NT2/D1 (cell line): ENCODE data around the gene LEMD2.

Experiments used
- DNase-seq: peaks from one replicate; pipeline ENCODE4 v3.0.0-alpha.2; 2011; ENCODE audit warnings: low read depth, low spot score
- H3K27me3 ChIP-seq: 2 replicates; pipeline ENCODE4 v1.6.0; 2011; ENCODE audit warnings: mild to moderate bottlenecking; ENCODE audit not compliant: insufficient read length, insufficient read depth
- H3K36me3 ChIP-seq: 2 replicates; pipeline ENCODE4 v1.6.1; 2011; ENCODE audit warnings: mild to moderate bottlenecking, low read length, mixed read lengths; ENCODE audit not compliant: insufficient read depth, insufficient read length
- H3K4me1 ChIP-seq: 2 replicates; pipeline ENCODE4 v1.5.1; 2011; ENCODE audit not compliant: insufficient read depth, insufficient read length
- H3K4me3 ChIP-seq: 2 replicates; pipeline ENCODE4 v1.5.1; 2011; ENCODE audit warnings: low read depth; ENCODE audit not compliant: insufficient read length
- H3K9ac ChIP-seq: 2 replicates; pipeline ENCODE4 v1.6.0; 2011; ENCODE audit warnings: low read depth; ENCODE audit not compliant: insufficient read length
- H3K9me3 ChIP-seq: 2 replicates; pipeline ENCODE4 v1.5.1; 2011; ENCODE audit warnings: mild to moderate bottlenecking, low read length; ENCODE audit not compliant: insufficient read depth
- SUZ12 ChIP-seq: IDR thresholded peaks from 2 replicates; pipeline ENCODE4 v1.6.1; 2011; ENCODE audit not compliant: insufficient read length, insufficient read depth; ENCODE audit errors: extremely low read depth
- YY1 ChIP-seq: IDR thresholded peaks from 2 replicates; pipeline ENCODE4 v1.6.1; 2011; ENCODE audit not compliant: insufficient read length, insufficient read depth
- ZNF274 ChIP-seq: IDR thresholded peaks from 2 replicates; pipeline ENCODE4 v1.6.1; 2011; ENCODE audit warnings: mild to moderate bottlenecking, low read depth, low read length

LEMD2 gene

DNA sequence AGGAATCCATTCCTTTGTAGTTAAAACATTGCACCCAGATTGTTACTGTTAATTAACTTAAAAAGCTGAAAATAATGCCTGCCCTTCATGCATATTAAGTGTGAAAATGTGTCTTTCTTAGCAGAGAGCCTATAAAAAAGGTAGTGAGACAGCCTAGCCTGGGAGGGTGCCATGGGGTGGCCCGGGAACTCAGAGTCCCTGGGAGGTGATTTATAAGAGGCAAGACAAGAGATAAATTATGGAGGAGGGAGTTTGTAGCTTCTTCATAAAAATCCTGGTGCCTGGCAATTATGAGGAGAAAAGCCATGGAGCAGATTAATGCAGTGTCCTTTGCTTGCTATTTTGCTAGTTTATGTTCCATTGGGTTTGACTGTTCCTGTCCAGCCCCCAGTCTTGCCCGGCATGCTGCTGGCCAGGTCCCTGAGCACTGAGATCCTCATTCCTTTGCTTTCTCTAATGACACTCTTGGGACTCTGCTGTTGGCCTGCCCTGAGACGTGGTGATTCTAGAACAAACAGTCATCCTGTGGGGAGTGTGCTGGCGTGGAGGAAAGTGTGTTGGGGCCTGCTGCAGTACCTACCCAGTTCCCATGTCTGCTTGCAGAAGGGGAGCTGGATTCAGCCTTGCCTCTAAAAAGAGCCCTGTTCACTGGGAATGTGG, 10.7 kb upstream of the LEMD2 start:
- no peaks in the 10 kb centered on the region for H3K36me3 ChIP-seq
- H3K9me3 ChIP-seq = no peaks in the 10 kb centered on the region
- H3K9ac ChIP-seq = no peak overlapping the region
- H3K4me1 ChIP-seq = peaks cover 38% of the 10 kb centered on the region
- TF ChIP-seq SUZ12 = no peak
- TF ChIP-seq ZNF274 = no peak
- TF ChIP-seq YY1 = no peak
- no peak overlapping the region for H3K4me3 ChIP-seq
- H3K27me3 ChIP-seq = no peaks in the 10 kb centered on the region
- DNase-seq = no peak

GRCh38 chr6:33798343-33798848, 9.5 kb upstream of the LEMD2 start:
- Histone ChIP-seq H3K9ac (peak overlapping the region; percentile 53), H3K4me1 (peaks cover 42% of the 10 kb centered on the region), H3K27me3 (no peaks in the 10 kb centered on the region), H3K9me3 (no peaks in the 10 kb centered on the region), H3K36me3 (no peaks in the 10 kb centered on the region), H3K4me3 (no peak overlapping the region)
- no peak for DNase-seq
- TF ChIP-seq YY1 = no peak
- no peak for TF ChIP-seq ZNF274
- no peak for TF ChIP-seq SUZ12

DNA sequence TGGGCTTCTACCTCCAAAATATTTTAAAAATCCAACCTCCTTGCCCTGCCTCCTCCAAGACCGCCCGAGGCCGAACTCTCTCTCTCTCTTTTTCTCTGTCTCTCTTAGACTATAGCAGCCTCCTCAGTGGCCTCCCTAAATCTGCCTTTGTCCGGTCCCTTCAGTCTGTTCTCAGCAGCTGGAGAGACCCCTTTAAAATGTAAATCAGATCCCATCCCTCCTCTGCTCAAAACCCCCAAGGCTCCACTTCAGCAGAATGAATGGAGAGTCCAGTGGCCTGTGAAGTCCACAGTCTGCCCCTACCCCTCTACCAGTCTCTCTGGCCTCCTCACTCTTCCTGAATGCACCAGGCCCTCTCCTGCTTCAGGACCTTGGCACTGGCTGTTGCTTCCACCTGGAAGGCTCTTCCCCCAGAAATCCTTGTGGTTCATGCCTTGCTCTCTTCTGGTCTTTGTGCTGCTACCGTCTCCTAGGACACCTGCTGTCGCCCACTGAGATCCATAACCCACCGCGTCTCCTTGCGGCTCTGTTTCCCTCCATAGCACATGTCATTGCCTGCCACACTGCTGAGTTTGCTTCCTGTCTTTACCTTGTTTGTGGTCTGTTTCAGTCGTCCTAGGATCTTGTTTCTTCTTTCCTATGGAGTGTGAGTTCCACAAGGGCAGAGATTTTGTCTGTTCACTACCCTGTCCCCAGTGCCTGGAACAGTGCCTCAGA, 8.9 kb upstream of the LEMD2 start:
- Histone ChIP-seq H3K27me3 (no peaks in the 10 kb centered on the region), H3K9ac (peak overlapping the region; percentile 53), H3K9me3 (no peaks in the 10 kb centered on the region), H3K4me1 (peaks cover 42% of the 10 kb centered on the region), H3K4me3 (no peak overlapping the region), H3K36me3 (no peaks in the 10 kb centered on the region)
- TF ChIP-seq YY1 = no peak
- TF ChIP-seq ZNF274 = no peak
- TF ChIP-seq SUZ12 = no peak
- DNase-seq = no peak

DNA sequence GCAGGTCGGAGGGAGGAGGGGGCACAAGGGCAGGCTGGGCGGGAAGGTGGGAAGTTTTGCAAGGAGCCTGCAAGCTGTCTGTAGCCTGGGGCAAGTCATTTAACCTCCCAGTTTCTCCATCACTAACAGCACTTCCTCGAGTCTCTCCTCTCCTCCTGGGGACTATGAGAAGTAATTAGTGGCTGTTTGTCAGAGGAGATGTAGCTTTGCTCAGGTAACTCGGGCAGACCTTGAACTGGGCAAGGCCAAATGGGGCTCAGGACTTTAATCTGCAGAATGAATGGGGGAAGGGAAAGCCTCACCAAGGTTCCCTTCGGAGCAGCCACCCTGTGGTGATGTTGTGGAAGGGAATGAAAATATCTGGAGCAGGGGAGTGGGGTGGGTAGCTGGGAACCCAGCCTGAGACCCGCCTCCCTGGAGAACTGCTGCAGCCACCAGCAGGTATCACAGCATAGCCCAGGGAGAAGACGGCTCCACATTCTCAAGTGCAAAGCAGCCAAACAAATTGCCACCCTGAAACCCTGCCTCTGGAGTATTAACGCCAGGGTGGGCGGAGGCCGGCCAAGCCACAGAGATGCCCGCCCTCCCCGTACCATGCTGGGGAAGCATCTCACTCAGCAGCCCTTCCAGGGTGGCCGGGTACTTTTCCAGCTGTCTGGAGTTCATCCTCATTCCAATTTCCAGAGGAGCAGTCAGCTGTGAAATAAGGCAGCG, 6.1 kb upstream of the LEMD2 start:
- no peak overlapping the region for H3K4me3 ChIP-seq
- peak overlapping the region; percentile 68 for H3K9ac ChIP-seq
- no peaks in the 10 kb centered on the region for H3K9me3 ChIP-seq
- H3K4me1 ChIP-seq = peaks cover 38% of the 10 kb centered on the region
- TF ChIP-seq YY1 (no peak), ZNF274 (no peak), SUZ12 (no peak)
- H3K27me3 ChIP-seq = no peaks in the 10 kb centered on the region
- no peaks in the 10 kb centered on the region for H3K36me3 ChIP-seq
- DNase-seq = no peak

GRCh38 chr6:33792981-33793380, 4.1 kb upstream of the LEMD2 start:
- TF ChIP-seq YY1 (no peak), ZNF274 (no peak), SUZ12 (no peak)
- Histone ChIP-seq H3K4me1 (peaks cover 35% of the 10 kb centered on the region), H3K36me3 (no peaks in the 10 kb centered on the region)

DNA sequence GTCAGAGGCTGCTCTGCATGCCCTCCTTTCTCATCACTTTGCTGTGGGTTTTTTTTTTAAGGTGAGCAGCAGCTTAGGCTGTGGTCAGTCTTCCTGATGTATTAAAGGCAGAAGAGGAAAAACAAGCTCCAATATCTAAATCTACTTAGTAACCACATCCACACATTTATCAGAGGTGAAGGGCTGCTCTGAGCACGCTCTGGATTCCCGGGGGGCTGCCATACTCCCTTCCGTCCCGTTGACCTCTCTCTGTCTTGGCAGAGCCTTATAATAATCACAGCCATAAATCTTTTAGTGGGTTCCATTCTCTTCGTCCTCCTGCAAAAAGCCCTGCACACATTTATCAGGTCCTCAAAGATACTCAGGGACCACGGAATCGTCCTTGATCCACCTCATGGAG, 2.7 kb upstream of the LEMD2 start:
- Histone ChIP-seq H3K9me3 (no peaks in the 10 kb centered on the region), H3K4me3 (no peak overlapping the region), H3K4me1 (peaks cover 26% of the 10 kb centered on the region), H3K27me3 (no peaks in the 10 kb centered on the region), H3K36me3 (peaks cover 9% of the 10 kb centered on the region), H3K9ac (no peak overlapping the region)
- no peak for DNase-seq
- no peak for TF ChIP-seq SUZ12
- TF ChIP-seq YY1 = no peak
- no peak for TF ChIP-seq ZNF274

More at GRCh38 chr6:33792981-33793380, 4.1 kb upstream of the LEMD2 start:
- no peaks in the 10 kb centered on the region for H3K9me3 ChIP-seq
- no peaks in the 10 kb centered on the region for H3K27me3 ChIP-seq
- H3K9ac ChIP-seq = peak overlapping the region; percentile 11
- no peak for DNase-seq
- H3K4me3 ChIP-seq = no peak overlapping the region

- DNase-seq = no peak
- TF ChIP-seq SUZ12 (no peak), ZNF274 (no peak), YY1 (no peak)
- Histone ChIP-seq H3K27me3 (no peaks in the 10 kb centered on the region), H3K4me1 (peaks cover 21% of the 10 kb centered on the region), H3K9ac (no peak overlapping the region), H3K4me3 (no peak overlapping the region), H3K9me3 (no peaks in the 10 kb centered on the region), H3K36me3 (peaks cover 10% of the 10 kb centered on the region)
Measured at GRCh38 chr6:33790910-33791309, 2.0 kb upstream of the LEMD2 start.
